ENCODE data around the gene POU6F2. TPM values are rescaled to one million over a fixed set of nuclear protein-coding genes. Genes with fewer than 3 reads are reported as not detected.
"Not testable (repeated sequence)": the region's sequence is repeated elsewhere in the genome, so short reads cannot be mapped to it uniquely, and the experiment has no call there.

POU6F2 gene
- total and polyA plus RNA-seq, 2 donors (not counting 1 experiment from before 2014, with no cell fraction given), result under 0.01 TPM; not detected in 1

DNA sequence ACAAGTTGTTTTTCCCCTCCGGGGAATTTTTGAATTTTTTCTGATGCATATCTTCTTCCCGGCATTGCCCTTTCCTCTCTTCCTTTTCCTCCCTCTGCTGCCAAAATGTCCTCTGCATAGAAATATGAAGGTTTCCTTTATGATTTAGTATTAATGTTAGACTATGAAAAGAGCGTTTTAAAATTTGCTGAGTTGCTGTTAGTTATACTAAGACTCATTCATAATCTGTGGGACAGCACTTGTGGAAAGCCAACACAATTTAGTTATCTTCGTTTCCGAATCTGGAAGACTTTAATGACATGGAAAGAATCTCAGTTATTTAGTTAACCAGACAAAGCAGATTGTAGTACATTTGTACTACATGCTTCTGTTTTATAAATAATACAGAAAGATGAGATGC lies 25.0 kb downstream of the POU6F2 start:
- no peak overlapping the region for H3K4me2 ChIP-seq (ENCODE audit: extremely low read depth, insufficient read depth, low read length)
- H4K20me1 ChIP-seq (ENCODE audit: control insufficient read depth, extremely low read depth, insufficient read depth, low read length), result no peaks in the 10 kb centered on the region
- no peak for DNase-seq (ENCODE audit: low read depth in 2 of 2)
- no peaks in the 10 kb centered on the region for H3K27me3 ChIP-seq (ENCODE audit: control insufficient read depth, insufficient read depth, low read length)
- H3K4me1 ChIP-seq (ENCODE audit: control insufficient read depth, extremely low read depth, insufficient read depth, low read length), result no peaks in the 10 kb centered on the region
- H3K9ac ChIP-seq (ENCODE audit: insufficient read depth, low read length), result no peak overlapping the region
- H3K27ac ChIP-seq (ENCODE audit: insufficient read depth, low read length), result no peak overlapping the region
- TF ChIP-seq, protein P1, sequence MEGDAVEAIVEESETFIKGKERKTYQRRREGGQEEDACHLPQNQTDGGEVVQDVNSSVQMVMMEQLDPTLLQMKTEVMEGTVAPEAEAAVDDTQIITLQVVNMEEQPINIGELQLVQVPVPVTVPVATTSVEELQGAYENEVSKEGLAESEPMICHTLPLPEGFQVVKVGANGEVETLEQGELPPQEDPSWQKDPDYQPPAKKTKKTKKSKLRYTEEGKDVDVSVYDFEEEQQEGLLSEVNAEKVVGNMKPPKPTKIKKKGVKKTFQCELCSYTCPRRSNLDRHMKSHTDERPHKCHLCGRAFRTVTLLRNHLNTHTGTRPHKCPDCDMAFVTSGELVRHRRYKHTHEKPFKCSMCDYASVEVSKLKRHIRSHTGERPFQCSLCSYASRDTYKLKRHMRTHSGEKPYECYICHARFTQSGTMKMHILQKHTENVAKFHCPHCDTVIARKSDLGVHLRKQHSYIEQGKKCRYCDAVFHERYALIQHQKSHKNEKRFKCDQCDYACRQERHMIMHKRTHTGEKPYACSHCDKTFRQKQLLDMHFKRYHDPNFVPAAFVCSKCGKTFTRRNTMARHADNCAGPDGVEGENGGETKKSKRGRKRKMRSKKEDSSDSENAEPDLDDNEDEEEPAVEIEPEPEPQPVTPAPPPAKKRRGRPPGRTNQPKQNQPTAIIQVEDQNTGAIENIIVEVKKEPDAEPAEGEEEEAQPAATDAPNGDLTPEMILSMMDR (conservative IDR thresholded peaks at IDR 0.05 in 1 of 2, IDR thresholded peaks at IDR 0.05 in 1 of 2; ENCODE audit: low read depth in 1 of 2, low read length in 2 of 2), result no peak
- no peak for TF ChIP-seq EZH2 (IDR thresholded peaks at IDR 0.05; ENCODE audit: low read length, missing control alignments)
- no peak overlapping the region for H3K4me3 ChIP-seq (replicated peaks in 1 of 4; ENCODE audit: control extremely low read depth in 1 of 4, insufficient read depth in 1 of 4, low read depth in 3 of 4, low read length in 4 of 4)
- no peak overlapping the region for H2AFZ ChIP-seq (ENCODE audit: low read length)
- no peaks in the 10 kb centered on the region for H3K79me2 ChIP-seq (ENCODE audit: control insufficient read depth, insufficient read depth, low read length)
- H3K36me3 ChIP-seq (ENCODE audit: control insufficient read depth, insufficient read depth, low read length), result no peaks in the 10 kb centered on the region
- no peaks in the 10 kb centered on the region for H3K9me3 ChIP-seq (ENCODE audit: control insufficient read depth, insufficient read depth, low read depth, low read length)

DNA sequence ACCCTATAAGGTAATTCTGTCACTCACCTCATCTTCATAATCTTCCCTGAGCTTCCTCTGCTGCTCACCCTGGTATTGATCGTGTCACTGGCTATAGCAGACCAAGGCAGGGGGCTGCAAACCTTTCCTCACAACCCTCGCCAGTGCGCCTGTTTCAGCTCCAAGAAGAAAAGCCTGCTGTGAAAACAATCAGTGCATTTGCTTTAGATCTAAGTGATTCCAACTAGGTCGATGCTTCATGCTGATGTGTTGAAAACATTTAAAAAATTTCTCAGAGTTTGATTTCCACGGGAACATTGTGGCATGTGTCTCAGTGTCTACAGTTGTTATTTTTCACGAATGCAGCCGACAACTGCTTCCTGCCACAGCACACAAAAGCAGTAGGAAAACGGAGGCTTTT lies 27.3 kb downstream of the POU6F2 start:
- Histone ChIP-seq H3K4me1 (ENCODE audit: control insufficient read depth, extremely low read depth, insufficient read depth, low read length) (no peaks in the 10 kb centered on the region), H3K9ac (ENCODE audit: insufficient read depth, low read length) (no peak overlapping the region), H3K79me2 (ENCODE audit: control insufficient read depth, insufficient read depth, low read length) (no peaks in the 10 kb centered on the region)

GRCh38 chr7:39005461-39005860 lies 27.8 kb downstream of the POU6F2 start:
- no peaks in the 10 kb centered on the region for H3K9me3 ChIP-seq (ENCODE audit: control insufficient read depth, insufficient read depth, low read depth, low read length)
- TF ChIP-seq EZH2 (IDR thresholded peaks at IDR 0.05; ENCODE audit: low read length, missing control alignments), result no peak
- TF ChIP-seq, protein P1 (conservative IDR thresholded peaks at IDR 0.05 in 1 of 2, IDR thresholded peaks at IDR 0.05 in 1 of 2; ENCODE audit: low read depth in 1 of 2, low read length in 2 of 2), result no peak
- no peak overlapping the region for H3K4me3 ChIP-seq (replicated peaks in 1 of 4; ENCODE audit: control extremely low read depth in 1 of 4, insufficient read depth in 1 of 4, low read depth in 3 of 4, low read length in 4 of 4)
- no peak overlapping the region for H3K4me2 ChIP-seq (ENCODE audit: extremely low read depth, insufficient read depth, low read length)
- no peaks in the 10 kb centered on the region for H3K36me3 ChIP-seq (ENCODE audit: control insufficient read depth, insufficient read depth, low read length)
- H3K27ac ChIP-seq (ENCODE audit: insufficient read depth, low read length), result no peak overlapping the region
- no peaks in the 10 kb centered on the region for H3K4me1 ChIP-seq (ENCODE audit: control insufficient read depth, extremely low read depth, insufficient read depth, low read length)
- H4K20me1 ChIP-seq (ENCODE audit: control insufficient read depth, extremely low read depth, insufficient read depth, low read length), result no peaks in the 10 kb centered on the region
- H2AFZ ChIP-seq (ENCODE audit: low read length), result no peak overlapping the region
- DNase-seq (ENCODE audit: low read depth in 2 of 2), result no peak
- H3K9ac ChIP-seq (ENCODE audit: insufficient read depth, low read length), result no peak overlapping the region
- H3K79me2 ChIP-seq (ENCODE audit: control insufficient read depth, insufficient read depth, low read length), result no peaks in the 10 kb centered on the region
- no peaks in the 10 kb centered on the region for H3K27me3 ChIP-seq (ENCODE audit: control insufficient read depth, insufficient read depth, low read length)

More for the DNA sequence above, 27.3 kb downstream of the POU6F2 start:
- H3K9me3 ChIP-seq (ENCODE audit: control insufficient read depth, insufficient read depth, low read depth, low read length), result no peaks in the 10 kb centered on the region
- no peak overlapping the region for H3K27ac ChIP-seq (ENCODE audit: insufficient read depth, low read length)
- H3K4me3 ChIP-seq (replicated peaks in 1 of 4; ENCODE audit: control extremely low read depth in 1 of 4, insufficient read depth in 1 of 4, low read depth in 3 of 4, low read length in 4 of 4), result no peak overlapping the region
- TF ChIP-seq, protein P1 (conservative IDR thresholded peaks at IDR 0.05 in 1 of 2, IDR thresholded peaks at IDR 0.05 in 1 of 2; ENCODE audit: low read depth in 1 of 2, low read length in 2 of 2), result no peak
- TF ChIP-seq EZH2 (IDR thresholded peaks at IDR 0.05; ENCODE audit: low read length, missing control alignments), result no peak
- H4K20me1 ChIP-seq (ENCODE audit: control insufficient read depth, extremely low read depth, insufficient read depth, low read length), result no peaks in the 10 kb centered on the region
- DNase-seq (ENCODE audit: low read depth in 2 of 2), result no peak
- no peaks in the 10 kb centered on the region for H3K27me3 ChIP-seq (ENCODE audit: control insufficient read depth, insufficient read depth, low read length)
- no peaks in the 10 kb centered on the region for H3K36me3 ChIP-seq (ENCODE audit: control insufficient read depth, insufficient read depth, low read length)
- H2AFZ ChIP-seq (ENCODE audit: low read length), result no peak overlapping the region
- H3K4me2 ChIP-seq (ENCODE audit: extremely low read depth, insufficient read depth, low read length), result no peak overlapping the region

DNA sequence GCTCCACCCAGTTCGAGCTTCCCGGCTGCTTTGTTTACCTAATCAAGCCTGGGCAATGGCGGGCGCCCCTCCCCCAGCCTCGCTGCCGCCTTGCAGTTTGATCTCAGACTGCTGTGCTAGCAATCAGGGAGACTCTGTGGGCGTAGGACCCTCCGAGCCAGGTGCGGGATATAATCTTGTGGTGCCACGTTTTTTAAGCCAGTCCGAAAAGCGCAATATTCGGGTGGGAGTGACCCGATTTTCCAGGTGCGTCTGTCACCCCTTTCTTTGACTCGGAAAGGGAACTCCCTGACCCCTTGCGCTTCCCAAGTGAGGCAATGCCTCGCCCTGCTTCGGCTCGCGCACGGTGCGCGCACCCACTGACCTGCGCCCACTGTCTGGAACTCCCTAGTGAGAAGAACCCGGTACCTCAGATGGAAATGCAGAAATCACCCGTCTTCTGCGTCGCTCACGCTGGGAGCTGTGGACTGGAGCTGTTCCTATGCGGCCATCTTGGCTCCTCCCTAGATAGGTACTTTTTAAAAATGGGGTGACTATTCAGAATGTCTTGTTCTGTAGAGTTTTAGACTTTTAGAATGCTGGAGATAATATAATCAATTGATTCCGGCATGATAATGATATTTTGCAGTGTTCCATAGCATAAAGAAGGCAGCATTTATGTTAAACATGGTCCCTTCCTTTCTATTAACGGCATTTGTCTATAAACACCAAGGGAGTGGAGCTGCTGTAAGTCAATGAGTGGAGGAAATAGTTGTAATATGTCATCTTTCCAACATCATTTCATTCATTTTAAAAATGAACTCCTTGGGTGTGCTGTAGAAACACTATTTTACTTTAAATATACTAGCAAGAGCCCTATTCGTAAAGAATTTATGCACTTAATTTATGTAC lies 35.6 kb downstream of the POU6F2 start:
- H3K4me3 ChIP-seq (replicated peaks in 1 of 4; ENCODE audit: control extremely low read depth in 1 of 4, insufficient read depth in 1 of 4, low read depth in 3 of 4, low read length in 4 of 4); H3K79me2 ChIP-seq (ENCODE audit: control insufficient read depth, insufficient read depth, low read length); H3K9ac ChIP-seq (ENCODE audit: insufficient read depth, low read length); H3K27ac ChIP-seq (ENCODE audit: insufficient read depth, low read length); H3K4me2 ChIP-seq (ENCODE audit: extremely low read depth, insufficient read depth, low read length); H2AFZ ChIP-seq (ENCODE audit: low read length); H3K4me1 ChIP-seq (ENCODE audit: control insufficient read depth, extremely low read depth, insufficient read depth, low read length); H3K9me3 ChIP-seq (ENCODE audit: control insufficient read depth, insufficient read depth, low read depth, low read length); DNase-seq (ENCODE audit: low read depth in 2 of 2); H3K27me3 ChIP-seq (ENCODE audit: control insufficient read depth, insufficient read depth, low read length); H3K36me3 ChIP-seq (ENCODE audit: control insufficient read depth, insufficient read depth, low read length); H4K20me1 ChIP-seq (ENCODE audit: control insufficient read depth, extremely low read depth, insufficient read depth, low read length): not testable (repeated sequence)

All from fibroblast of lung (primary cell).